GM21717 (cell line): Measurements from ENCODE around the gene HLA-F.

Experiments
- ATAC-seq: cut with Tn5 transposase; IDR thresholded peaks from one replicate; pipeline ENCODE4 v1.9.1; 2021; ENCODE audit warnings: mild to moderate bottlenecking, moderate library complexity; ENCODE audit not compliant: unreplicated experiment

HLA-F gene

GRCh38 chr6:29759457-29759856, 36.2 kb downstream of the HLA-F start:
- ATAC-seq: no peak

- no peak for ATAC-seq
Measured at GRCh38 chr6:29760328-29760727, 37.1 kb downstream of the HLA-F start.

- no peak for ATAC-seq
Measured at GRCh38 chr6:29762051-29762450, 38.8 kb downstream of the HLA-F start.

- ATAC-seq: no peak
Measured at GRCh38 chr6:29762781-29763214, 39.6 kb downstream of the HLA-F start.

- ATAC-seq: no peak
Measured at GRCh38 chr6:29763491-29764289, 40.5 kb downstream of the HLA-F start.

GRCh38 chr6:29764422-29765196, 41.4 kb downstream of the HLA-F start:
- ATAC-seq: no peak

GRCh38 chr6:29769336-29769735, 46.1 kb downstream of the HLA-F start:
- no peak for ATAC-seq

- no peak for ATAC-seq
Measured at GRCh38 chr6:29770306-29770705, 47.1 kb downstream of the HLA-F start.

- no peak for ATAC-seq
Measured at GRCh38 chr6:29776684-29777083, 53.5 kb downstream of the HLA-F start.
